ENCODE data around the gene EGFR.

Gene EGFR

GRCh38 chr7:55240418-55241142, 221.8 kb downstream of the EGFR start:
- DNase-seq (ENCODE audit: low read depth, low spot score) = no peak
- ChIA-PET CTCF (no interaction called here), POLR2A (no interaction called here)
- H3K4me3 ChIP-seq (ENCODE audit: low read depth, low read length) = no peak overlapping the region
- TF ChIP-seq CTCF (IDR thresholded peaks at IDR 0.05; ENCODE audit: insufficient read depth, low read length, missing control alignments) = no peak

GRCh38 chr7:55241958-55242357, 223.1 kb downstream of the EGFR start:
- ChIA-PET POLR2A (no interaction called here), CTCF (interaction anchor here (5.6 kb wide), 1 partner anchor 12 kb away, joined by 56 read pairs; no protein-coding TSS in a partner anchor)
- DNase-seq (ENCODE audit: low read depth, low spot score) = no peak
- no peak for TF ChIP-seq CTCF (IDR thresholded peaks at IDR 0.05; ENCODE audit: insufficient read depth, low read length, missing control alignments)
- H3K4me3 ChIP-seq (ENCODE audit: low read depth, low read length) = no peak overlapping the region

- ChIA-PET CTCF (interaction anchor here (0.9 to 5.6 kb wide), 2 partner anchors 11 to 405 kb away, joined by 3 to 56 read pairs; no protein-coding TSS in a partner anchor), POLR2A (no interaction called here)
- TF ChIP-seq CTCF (IDR thresholded peaks at IDR 0.05; ENCODE audit: insufficient read depth, low read length, missing control alignments) = no peak
- H3K4me3 ChIP-seq (ENCODE audit: low read depth, low read length) = no peak overlapping the region
- DNase-seq (ENCODE audit: low read depth, low spot score) = no peak
Observed at GRCh38 chr7:55242613-55243012, 223.8 kb downstream of the EGFR start.

- ChIA-PET CTCF (interaction anchor here (0.9 to 5.6 kb wide), 4 partner anchors 10 to 470 kb away, joined by 3 to 56 read pairs (median 10); no protein-coding TSS in a partner anchor), POLR2A (no interaction called here)
- no peak for DNase-seq (ENCODE audit: low read depth, low spot score)
- no peak for TF ChIP-seq CTCF (IDR thresholded peaks at IDR 0.05; ENCODE audit: insufficient read depth, low read length, missing control alignments)
- H3K4me3 ChIP-seq (ENCODE audit: low read depth, low read length) = no peak overlapping the region
Observed at GRCh38 chr7:55244006-55244745, 225.4 kb downstream of the EGFR start.

- ChIA-PET CTCF (interaction anchor here (0.9 to 5.6 kb wide), 6 partner anchors 9 to 471 kb away, joined by 3 to 56 read pairs (median 3); no protein-coding TSS in a partner anchor), POLR2A (interaction anchor here (0.6 to 0.7 kb wide), 2 partner anchors 9 to 164 kb away, joined by 3 read pairs; no protein-coding TSS in a partner anchor)
- no peak for TF ChIP-seq CTCF (IDR thresholded peaks at IDR 0.05; ENCODE audit: insufficient read depth, low read length, missing control alignments)
- H3K4me3 ChIP-seq (ENCODE audit: low read depth, low read length) = no peak overlapping the region
- DNase-seq (ENCODE audit: low read depth, low spot score) = peak; percentile 46
Observed at GRCh38 chr7:55245271-55245723, 226.5 kb downstream of the EGFR start.

- no peak for DNase-seq (ENCODE audit: low read depth, low spot score)
- H3K4me3 ChIP-seq (ENCODE audit: low read depth, low read length) = no peak overlapping the region
- POLR2A ChIA-PET = no interaction called here
- CTCF ChIA-PET = interaction anchor here (1.2 to 5.6 kb wide), 6 partner anchors 8 to 472 kb away, joined by 3 to 56 read pairs (median 13); no protein-coding TSS in a partner anchor
- TF ChIP-seq CTCF (IDR thresholded peaks at IDR 0.05; ENCODE audit: insufficient read depth, low read length, missing control alignments) = no peak
Observed at GRCh38 chr7:55246171-55246570, 227.4 kb downstream of the EGFR start.
